ENCODE results near the gene SLC36A2. TPM values are rescaled to one million over a fixed set of nuclear protein-coding genes. Genes with fewer than 3 reads are reported as not detected.

The SLC36A2 gene
- total RNA-seq, 1 experiment from 2014 or later, result not detected

GRCh38 chr5:151274666-151275065 lies 72.7 kb downstream of the SLC36A2 start:
- ChIA-PET POLR2A (interaction anchor here (0.7 to 1.1 kb wide), 2 partner anchors 20 to 22 kb away, joined by 3 to 8 read pairs; partner anchors contain the start of gene GM2A), CTCF (interaction anchor here (0.6 to 1.4 kb wide), 4 partner anchors 36 to 184 kb away, joined by 3 to 6 read pairs (median 4); no protein-coding TSS in a partner anchor)
- Mint-ChIP-seq H3K27ac (ENCODE audit: low read depth, unreplicated experiment) (no peak overlapping the region), H3K4me3 (ENCODE audit: unreplicated experiment) (no peak overlapping the region), H3K36me3 (ENCODE audit: insufficient read depth, unreplicated experiment) (no peaks in the 10 kb centered on the region), H3K9me3 (ENCODE audit: unreplicated experiment) (no peaks in the 10 kb centered on the region), H3K27me3 (ENCODE audit: insufficient read depth, unreplicated experiment) (no peaks in the 10 kb centered on the region), H3K4me1 (ENCODE audit: insufficient read depth, unreplicated experiment) (no peaks in the 10 kb centered on the region)
- intact Hi-C loops (cut with micrococcal nuclease), result no loop called here
- BruUV-seq (replicated peaks), result no TSS peak
- TF ChIP-seq CTCF (IDR thresholded peaks at IDR 0.05; ENCODE audit: unreplicated experiment), result no peak
- no peak for DNase-seq (ENCODE audit: unreplicated experiment)

GRCh38 chr5:151271336-151271735 lies 76.0 kb downstream of the SLC36A2 start:
- TF ChIP-seq CTCF (IDR thresholded peaks at IDR 0.05; ENCODE audit: unreplicated experiment), result no peak
- no peaks in the 10 kb centered on the region for H3K27me3 Mint-ChIP-seq (ENCODE audit: insufficient read depth, unreplicated experiment)
- no peak overlapping the region for H3K4me3 Mint-ChIP-seq (ENCODE audit: unreplicated experiment)
- H3K36me3 Mint-ChIP-seq (ENCODE audit: insufficient read depth, unreplicated experiment), result peaks cover 26% of the 10 kb centered on the region
- no TSS peak for BruUV-seq (replicated peaks)
- H3K4me1 Mint-ChIP-seq (ENCODE audit: insufficient read depth, unreplicated experiment), result no peaks in the 10 kb centered on the region
- POLR2A ChIA-PET, result interaction anchor here (0.8 kb wide), 1 partner anchor 17 kb away, joined by 3 read pairs; no protein-coding TSS in a partner anchor
- no peaks in the 10 kb centered on the region for H3K9me3 Mint-ChIP-seq (ENCODE audit: unreplicated experiment)
- CTCF ChIA-PET, result no interaction called here
- H3K27ac Mint-ChIP-seq (ENCODE audit: low read depth, unreplicated experiment), result no peak overlapping the region
- DNase-seq (ENCODE audit: unreplicated experiment), result no peak
- intact Hi-C loops (cut with micrococcal nuclease), result no loop called here

DNA sequence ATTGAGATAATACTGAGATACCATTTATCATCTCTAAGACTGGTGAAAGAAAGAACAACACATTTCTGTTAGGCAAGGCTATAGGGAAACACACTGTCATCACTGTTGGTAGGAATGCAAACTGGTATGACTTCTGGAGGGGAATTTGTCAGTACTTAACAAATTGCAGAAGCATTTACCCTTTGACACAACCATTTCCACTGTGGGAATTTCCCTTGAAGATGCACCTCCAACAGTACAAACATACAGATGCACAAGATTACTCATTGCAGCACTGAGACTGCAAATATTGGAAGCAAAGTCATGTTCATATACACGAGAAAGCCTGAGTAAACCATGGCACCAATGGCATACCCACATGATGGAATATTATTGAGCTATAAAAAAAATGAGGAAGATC lies 76.8 kb downstream of the SLC36A2 start:
- peaks cover 33% of the 10 kb centered on the region for H3K36me3 Mint-ChIP-seq (ENCODE audit: insufficient read depth, unreplicated experiment)
- no TSS peak for BruUV-seq (replicated peaks)
- H3K4me1 Mint-ChIP-seq (ENCODE audit: insufficient read depth, unreplicated experiment), result no peaks in the 10 kb centered on the region
- TF ChIP-seq CTCF (IDR thresholded peaks at IDR 0.05; ENCODE audit: unreplicated experiment), result no peak
- DNase-seq (ENCODE audit: unreplicated experiment), result no peak
- H3K9me3 Mint-ChIP-seq (ENCODE audit: unreplicated experiment), result no peaks in the 10 kb centered on the region
- ChIA-PET CTCF (no interaction called here), POLR2A (interaction anchor here (0.8 kb wide), 1 partner anchor 17 kb away, joined by 3 read pairs; no protein-coding TSS in a partner anchor)
- intact Hi-C loops (cut with micrococcal nuclease), result no loop called here
- H3K27ac Mint-ChIP-seq (ENCODE audit: low read depth, unreplicated experiment), result no peak overlapping the region
- H3K4me3 Mint-ChIP-seq (ENCODE audit: unreplicated experiment), result no peak overlapping the region
- H3K27me3 Mint-ChIP-seq (ENCODE audit: insufficient read depth, unreplicated experiment), result no peaks in the 10 kb centered on the region

DNA sequence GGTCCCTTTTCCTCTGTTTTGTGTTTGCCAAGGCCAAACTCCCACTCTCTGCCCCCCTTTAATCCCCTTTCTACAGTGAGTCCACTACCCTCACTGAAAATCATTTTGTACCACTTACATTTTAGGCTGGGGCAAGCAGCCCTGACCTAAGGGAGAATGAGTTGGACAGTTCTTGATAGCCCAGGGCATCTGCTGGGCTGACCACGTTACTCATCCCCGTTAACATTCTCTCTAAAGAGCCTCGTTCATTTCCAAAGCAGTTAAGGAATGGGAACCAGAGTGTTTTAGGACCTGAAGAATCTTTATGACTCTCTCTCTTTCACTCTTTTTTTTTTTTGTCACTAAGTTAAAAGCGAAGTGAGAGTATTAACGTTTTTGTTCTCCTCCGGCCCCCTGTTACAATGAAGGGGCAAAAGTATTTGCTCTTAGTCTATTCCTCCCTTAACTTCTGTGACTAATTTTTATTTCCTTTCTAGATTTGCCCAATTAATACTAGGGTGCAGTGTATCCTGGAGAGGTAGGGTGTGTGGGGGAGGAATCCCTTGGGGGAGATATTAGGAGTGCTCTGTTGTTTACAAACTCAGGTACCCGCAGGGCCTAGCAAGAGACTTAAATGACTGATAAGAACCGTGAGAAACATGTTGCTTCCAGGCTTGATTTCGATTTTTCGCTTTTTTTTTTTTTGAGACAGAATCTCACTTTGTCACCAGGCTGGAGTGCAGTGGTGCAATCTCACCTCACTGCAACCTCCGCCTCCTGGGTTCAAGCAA lies 79.7 kb downstream of the SLC36A2 start:
- Mint-ChIP-seq H3K4me3 (ENCODE audit: unreplicated experiment) (no peak overlapping the region), H3K4me1 (ENCODE audit: insufficient read depth, unreplicated experiment) (peaks cover 20% of the 10 kb centered on the region), H3K27me3 (ENCODE audit: insufficient read depth, unreplicated experiment) (no peaks in the 10 kb centered on the region), H3K36me3 (ENCODE audit: insufficient read depth, unreplicated experiment) (peaks cover 60% of the 10 kb centered on the region), H3K9me3 (ENCODE audit: unreplicated experiment) (no peaks in the 10 kb centered on the region), H3K27ac (ENCODE audit: low read depth, unreplicated experiment) (no peak overlapping the region)
- ChIA-PET POLR2A (no interaction called here), CTCF (no interaction called here)
- TF ChIP-seq CTCF (IDR thresholded peaks at IDR 0.05; ENCODE audit: unreplicated experiment), result no peak
- no peak for DNase-seq (ENCODE audit: unreplicated experiment)
- BruUV-seq (replicated peaks), result no TSS peak
- intact Hi-C loops (cut with micrococcal nuclease), result no loop called here

Other genes starting within 250 kb of the SLC36A2 start
- 2.6 TPM in 2 replicates for gene ANXA6, start 189.8 kb downstream of the SLC36A2 start, total RNA-seq (2022)
- gene CCDC69, start 123.5 kb downstream of the SLC36A2 start, total RNA-seq (2022), result 2.8 and 3.0 TPM in 2 replicates
- 28.9 and 36.1 TPM in 2 replicates for gene GM2A, start 94.4 kb downstream of the SLC36A2 start, total RNA-seq (2022)
- not detected in 2 replicates for gene SLC36A3, start 43.8 kb downstream of the SLC36A2 start, total RNA-seq (2022)
- 10.4 and 16.2 TPM in 2 replicates for gene SLC36A1, start 100.0 kb upstream of the SLC36A2 start, total RNA-seq (2022)
- 5.9 and 9.9 TPM in 2 replicates for gene FAT2, start 243.8 kb upstream of the SLC36A2 start, total RNA-seq (2022)

Data from MCF 10A (cell line).